K562 (cell line): Measurements from ENCODE around the gene SCN1B. TPM values are rescaled to one million over a fixed set of nuclear protein-coding genes. Genes with fewer than 3 reads are reported as not detected.

ENCODE experiments used
- ATF7 ChIP-seq: fragments of 450-650 bp; IDR thresholded peaks from 2 replicates; pipeline ENCODE4 v1.7.1; 2014; ENCODE audit warnings: mild to moderate bottlenecking, moderate library complexity
- ELK1 ChIP-seq: sonication (generic); formaldehyde crosslinking; IDR thresholded peaks from 2 replicates; pipeline ENCODE4 v1.8.1; 2022; ENCODE audit warnings: missing genetic modification reagents
- NCOA4 ChIP-seq: fragments of 450-650 bp; IDR thresholded peaks from 2 replicates; pipeline ENCODE4 v1.6.1; 2018; ENCODE audit warnings: mild to moderate bottlenecking; ENCODE audit not compliant: partially characterized antibody
- NR4A1 ChIP-seq, 2 experiments: fragments of 250-450 bp in 1 of 2; fragments of 450-650 bp in 1 of 2; sonication (Bioruptor Pico) in 1 of 2; IDR thresholded peaks; 2 replicates each; pipeline versions ENCODE4 v1.4.0 to v1.6.1; 2016 to 2020; ENCODE audit warnings: mild to moderate bottlenecking in 2 of 2, missing compliant biosample characterization in 1 of 2, missing genetic modification characterization in 1 of 2, moderate library complexity in 1 of 2
- PATZ1 ChIP-seq: fragments of 250-450 bp; sonication (Bioruptor Pico); IDR thresholded peaks from 2 replicates; pipeline ENCODE4 v1.5.0; 2020; ENCODE audit warnings: mild to moderate bottlenecking, borderline replicate concordance
- POLR2G ChIP-seq: fragments of 200-400 bp; formaldehyde crosslinking; IDR thresholded peaks from 2 replicates; pipeline ENCODE4 v1.6.1; 2017; ENCODE audit warnings: low read depth, mild to moderate bottlenecking, antibody characterized with exemption, low read length, moderate library complexity
- RBFOX2 ChIP-seq: fragments of 200-400 bp; formaldehyde crosslinking; IDR thresholded peaks from 2 replicates; pipeline ENCODE4 v1.6.1; 2017; ENCODE audit warnings: low read depth, mild to moderate bottlenecking, low read length, moderate library complexity
- SOX6 ChIP-seq: fragments of 450-650 bp; IDR thresholded peaks from 2 replicates; pipeline ENCODE4 v1.6.1; 2014; ENCODE audit warnings: mild to moderate bottlenecking
- polyA plus RNA-seq, 8 experiments: library from polyadenylated mRNA; depleted of rRNA in 4 of 8; stranded (reverse) in 5 of 8; unstranded in 3 of 8; fragments of >200 nt; fragmentation: Nextera tagmentation in 2 of 8; fragmentation: Illumina TruSeq in 1 of 8; extraction: Ambion mirVana in 2 of 8; extraction: Trizol in 1 of 8; gene quantifications; 2 replicates each; pipeline versions ENCODE4 v1.2.1 to v1.2.3, GENCODE V29; 2011 to 2014; ENCODE audit warnings: inconsistent platforms in 1 of 8, missing spikeins in 1 of 8
- total RNA-seq, 7 experiments: library from RNA; depleted of rRNA in 6 of 7; stranded (reverse); fragments of >200 nt in 6 of 7; fragmentation: Illumina TruSeq in 2 of 7; extraction: Trizol in 2 of 7; gene quantifications; 2 replicates each; pipeline versions ENCODE4 v1.2.1 to v1.2.3, GENCODE V29; 2011 to 2021; ENCODE audit warnings: low replicate concordance in 1 of 7
- TF ChIP-seq, protein P1 (sequence below), 2 experiments: fragments of 450-650 bp; IDR thresholded peaks; 2 replicates each; pipeline ENCODE4 v1.6.1; 2016; ENCODE audit warnings: mild to moderate bottlenecking in 2 of 2, borderline replicate concordance in 1 of 2, low read depth in 1 of 2, moderate library complexity in 1 of 2
- TF ChIP-seq, protein P2 (sequence below): fragments of 200-800 bp; sonication (Bioruptor generic); IDR thresholded peaks from 2 replicates; pipeline ENCODE4 v1.6.1; 2017; ENCODE audit warnings: missing genetic modification characterization, missing compliant biosample characterization
- TF ChIP-seq, protein P3 (sequence below): fragments of 250-450 bp; sonication (Bioruptor Pico); IDR thresholded peaks from 2 replicates; pipeline ENCODE4 v1.5.0; 2021

The SCN1B gene
- total and polyA plus RNA-seq, 9 of the 15 experiments (the other 6 are each of a cell fraction or from before 2014, with no cell fraction given) = 0.03 to 2.5 (median 0.91) TPM

GRCh38 chr19:35040826-35041547, 10.7 kb downstream of the SCN1B start (continued):
- TF ChIP-seq, protein P1, sequence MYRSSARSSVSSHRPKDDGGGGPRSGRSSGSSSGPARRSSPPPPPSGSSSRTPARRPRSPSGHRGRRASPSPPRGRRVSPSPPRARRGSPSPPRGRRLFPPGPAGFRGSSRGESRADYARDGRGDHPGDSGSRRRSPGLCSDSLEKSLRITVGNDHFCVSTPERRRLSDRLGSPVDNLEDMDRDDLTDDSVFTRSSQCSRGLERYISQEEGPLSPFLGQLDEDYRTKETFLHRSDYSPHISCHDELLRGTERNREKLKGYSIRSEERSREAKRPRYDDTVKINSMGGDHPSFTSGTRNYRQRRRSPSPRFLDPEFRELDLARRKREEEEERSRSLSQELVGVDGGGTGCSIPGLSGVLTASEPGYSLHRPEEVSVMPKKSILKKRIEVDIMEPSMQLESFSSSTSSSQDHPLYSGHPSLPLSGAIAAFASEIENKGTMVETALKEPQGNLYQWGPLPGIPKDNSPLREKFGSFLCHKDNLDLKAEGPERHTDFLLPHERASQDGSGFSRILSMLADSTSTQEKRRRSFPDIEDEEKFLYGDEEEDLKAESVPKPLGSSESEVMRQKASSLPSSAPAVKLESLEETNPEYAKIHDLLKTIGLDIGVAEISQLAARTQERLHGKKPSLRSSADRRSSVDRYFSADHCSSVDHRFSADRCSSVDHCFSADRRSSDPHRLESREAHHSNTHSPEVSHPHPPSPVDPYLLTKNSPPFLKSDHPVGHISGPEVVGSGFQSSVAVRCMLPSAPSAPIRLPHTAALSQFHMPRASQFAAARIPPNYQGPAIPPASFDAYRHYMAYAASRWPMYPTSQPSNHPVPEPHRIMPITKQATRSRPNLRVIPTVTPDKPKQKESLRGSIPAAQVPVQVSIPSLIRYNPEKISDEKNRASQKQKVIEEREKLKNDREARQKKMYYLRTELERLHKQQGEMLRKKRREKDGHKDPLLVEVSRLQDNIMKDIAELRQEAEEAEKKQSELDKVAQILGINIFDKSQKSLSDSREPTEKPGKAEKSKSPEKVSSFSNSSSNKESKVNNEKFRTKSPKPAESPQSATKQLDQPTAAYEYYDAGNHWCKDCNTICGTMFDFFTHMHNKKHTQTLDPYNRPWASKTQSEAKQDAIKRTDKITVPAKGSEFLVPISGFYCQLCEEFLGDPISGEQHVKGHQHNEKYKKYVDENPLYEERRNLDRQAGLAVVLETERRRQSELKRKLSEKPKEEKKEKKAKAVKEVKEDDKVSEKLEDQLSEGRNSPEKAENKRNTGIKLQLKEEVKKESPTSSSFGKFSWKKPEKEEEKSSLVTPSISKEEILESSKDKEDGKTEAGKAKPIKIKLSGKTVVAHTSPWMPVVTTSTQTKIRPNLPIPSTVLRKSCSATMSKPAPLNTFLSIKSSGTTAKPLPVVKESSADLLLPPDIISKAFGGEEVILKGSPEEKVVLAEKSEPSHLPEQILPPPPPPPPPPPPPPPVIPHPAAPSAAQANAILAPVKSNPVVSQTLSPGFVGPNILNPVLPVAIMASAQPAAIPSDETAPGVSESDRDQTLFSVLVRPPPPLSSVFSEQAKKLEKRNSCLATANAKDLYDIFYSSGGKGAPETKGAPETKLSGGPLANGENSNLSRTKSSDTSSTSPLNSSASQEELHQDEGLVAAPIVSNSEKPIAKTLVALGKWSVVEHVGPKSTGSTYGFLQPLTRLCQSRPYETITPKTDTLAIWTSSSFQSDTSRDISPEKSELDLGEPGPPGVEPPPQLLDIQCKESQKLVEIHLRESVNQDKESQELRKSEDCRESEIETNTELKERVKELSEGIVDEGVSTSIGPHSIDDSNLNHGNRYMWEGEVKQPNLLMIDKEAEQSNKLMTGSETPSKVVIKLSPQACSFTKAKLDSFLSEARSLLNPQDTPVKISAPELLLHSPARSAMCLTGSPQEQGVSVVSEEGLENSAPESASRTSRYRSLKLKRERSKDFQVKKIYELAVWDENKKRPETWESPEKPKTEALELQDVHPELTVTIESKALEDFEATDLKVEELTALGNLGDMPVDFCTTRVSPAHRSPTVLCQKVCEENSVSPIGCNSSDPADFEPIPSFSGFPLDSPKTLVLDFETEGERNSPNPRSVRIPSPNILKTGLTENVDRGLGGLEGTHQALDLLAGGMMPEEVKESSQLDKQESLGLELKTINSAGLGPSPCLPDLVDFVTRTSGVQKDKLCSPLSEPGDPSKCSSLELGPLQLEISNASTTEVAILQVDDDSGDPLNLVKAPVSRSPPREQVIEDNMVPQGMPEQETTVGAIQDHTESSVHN (IDR thresholded peaks at IDR 0.05; ENCODE audit: borderline replicate concordance in 1 of 2, low read depth in 1 of 2) = no peak
- TF ChIP-seq POLR2G (peak; percentile 77), NR4A1 (CRISPR knock-in tag; IDR thresholded peaks at IDR 0.05) (no peak), NR4A1 (tag; IDR thresholded peaks at IDR 0.05) (peak; percentile 93), SOX6 (peak; percentile 87), ELK1 (CRISPR knock-in tag) (no peak), RBFOX2 (peak; percentile 74), NCOA4 (no peak), PATZ1 (no peak), ATF7 (peak; percentile 85)
- TF ChIP-seq, protein P2, sequence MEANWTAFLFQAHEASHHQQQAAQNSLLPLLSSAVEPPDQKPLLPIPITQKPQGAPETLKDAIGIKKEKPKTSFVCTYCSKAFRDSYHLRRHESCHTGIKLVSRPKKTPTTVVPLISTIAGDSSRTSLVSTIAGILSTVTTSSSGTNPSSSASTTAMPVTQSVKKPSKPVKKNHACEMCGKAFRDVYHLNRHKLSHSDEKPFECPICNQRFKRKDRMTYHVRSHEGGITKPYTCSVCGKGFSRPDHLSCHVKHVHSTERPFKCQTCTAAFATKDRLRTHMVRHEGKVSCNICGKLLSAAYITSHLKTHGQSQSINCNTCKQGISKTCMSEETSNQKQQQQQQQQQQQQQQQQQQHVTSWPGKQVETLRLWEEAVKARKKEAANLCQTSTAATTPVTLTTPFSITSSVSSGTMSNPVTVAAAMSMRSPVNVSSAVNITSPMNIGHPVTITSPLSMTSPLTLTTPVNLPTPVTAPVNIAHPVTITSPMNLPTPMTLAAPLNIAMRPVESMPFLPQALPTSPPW (CRISPR knock-in tag) = peak; percentile 82
- TF ChIP-seq, protein P3, sequence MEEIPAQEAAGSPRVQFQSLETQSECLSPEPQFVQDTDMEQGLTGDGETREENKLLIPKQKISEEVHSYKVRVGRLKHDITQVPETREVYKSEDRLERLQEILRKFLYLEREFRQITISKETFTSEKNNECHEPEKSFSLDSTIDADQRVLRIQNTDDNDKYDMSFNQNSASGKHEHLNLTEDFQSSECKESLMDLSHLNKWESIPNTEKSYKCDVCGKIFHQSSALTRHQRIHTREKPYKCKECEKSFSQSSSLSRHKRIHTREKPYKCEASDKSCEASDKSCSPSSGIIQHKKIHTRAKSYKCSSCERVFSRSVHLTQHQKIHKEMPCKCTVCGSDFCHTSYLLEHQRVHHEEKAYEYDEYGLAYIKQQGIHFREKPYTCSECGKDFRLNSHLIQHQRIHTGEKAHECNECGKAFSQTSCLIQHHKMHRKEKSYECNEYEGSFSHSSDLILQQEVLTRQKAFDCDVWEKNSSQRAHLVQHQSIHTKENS = no peak
